Measurements from ENCODE around the gene KIF7. TPM values are rescaled to one million over a fixed set of nuclear protein-coding genes. Genes with fewer than 3 reads are reported as not detected.

KIF7 gene
- total RNA-seq, 1 experiment from 2014 or later: 8.2 TPM

DNA sequence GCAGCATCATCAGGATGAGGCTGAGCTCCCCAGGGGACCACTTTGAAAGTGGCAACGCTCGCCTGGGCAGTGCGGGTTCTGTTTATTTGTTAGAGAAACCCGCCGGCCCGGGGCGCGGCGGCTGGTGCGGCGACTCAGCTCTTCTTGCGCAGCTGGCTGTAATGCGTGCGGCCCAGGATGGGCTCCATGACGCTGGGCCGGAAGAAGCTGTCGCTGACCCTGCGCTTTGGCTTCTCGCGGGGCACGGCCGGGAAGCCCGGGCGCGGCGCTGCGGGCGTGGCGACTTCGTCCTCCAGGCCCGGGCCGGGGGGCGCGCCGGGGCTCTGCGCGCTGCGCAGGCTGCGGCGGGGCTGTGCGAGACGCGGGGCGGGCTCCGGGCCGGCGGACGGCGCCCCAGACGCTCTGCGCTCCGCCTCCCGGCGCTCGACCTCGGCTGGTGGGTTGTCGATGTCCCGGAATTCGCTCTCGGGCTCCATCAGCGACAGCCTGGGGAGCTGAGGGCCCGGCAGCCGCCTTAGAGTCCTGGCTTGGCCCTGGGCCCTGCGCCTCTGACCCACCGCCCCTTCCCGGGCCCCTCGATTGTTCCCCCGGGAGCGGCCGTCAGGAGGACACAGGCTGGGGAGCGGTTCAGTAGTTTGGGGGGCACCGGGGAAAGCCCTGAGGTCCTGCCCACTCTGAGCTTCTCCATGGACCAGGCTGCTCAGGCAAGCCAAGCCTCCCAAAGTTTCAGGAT, 10.3 kb upstream of the KIF7 start:
- Histone ChIP-seq H3K9me3 (no peaks in the 10 kb centered on the region), H3K27me3 (replicated peaks; ENCODE audit: control insufficient read depth, insufficient read depth, low read length) (no peaks in the 10 kb centered on the region), H3K4me3 (ENCODE audit: low read depth, low read length) (peak overlapping the region; percentile 42), H3K36me3 (ENCODE audit: control insufficient read depth, insufficient read depth, low read length) (no peaks in the 10 kb centered on the region), H3K4me1 (peaks cover 6% of the 10 kb centered on the region; the same call in 1 of the 2 replicates)
- no peaks in the 10 kb centered on the region for H3K9me3 Mint-ChIP-seq (ENCODE audit: unreplicated experiment)
- intact Hi-C loops (cut with micrococcal nuclease; ENCODE audit: unreplicated experiment): no loop called here
- H3K4me1 Mint-ChIP-seq (ENCODE audit: low read depth, unreplicated experiment): no peaks in the 10 kb centered on the region
- TF ChIP-seq, protein P1, sequence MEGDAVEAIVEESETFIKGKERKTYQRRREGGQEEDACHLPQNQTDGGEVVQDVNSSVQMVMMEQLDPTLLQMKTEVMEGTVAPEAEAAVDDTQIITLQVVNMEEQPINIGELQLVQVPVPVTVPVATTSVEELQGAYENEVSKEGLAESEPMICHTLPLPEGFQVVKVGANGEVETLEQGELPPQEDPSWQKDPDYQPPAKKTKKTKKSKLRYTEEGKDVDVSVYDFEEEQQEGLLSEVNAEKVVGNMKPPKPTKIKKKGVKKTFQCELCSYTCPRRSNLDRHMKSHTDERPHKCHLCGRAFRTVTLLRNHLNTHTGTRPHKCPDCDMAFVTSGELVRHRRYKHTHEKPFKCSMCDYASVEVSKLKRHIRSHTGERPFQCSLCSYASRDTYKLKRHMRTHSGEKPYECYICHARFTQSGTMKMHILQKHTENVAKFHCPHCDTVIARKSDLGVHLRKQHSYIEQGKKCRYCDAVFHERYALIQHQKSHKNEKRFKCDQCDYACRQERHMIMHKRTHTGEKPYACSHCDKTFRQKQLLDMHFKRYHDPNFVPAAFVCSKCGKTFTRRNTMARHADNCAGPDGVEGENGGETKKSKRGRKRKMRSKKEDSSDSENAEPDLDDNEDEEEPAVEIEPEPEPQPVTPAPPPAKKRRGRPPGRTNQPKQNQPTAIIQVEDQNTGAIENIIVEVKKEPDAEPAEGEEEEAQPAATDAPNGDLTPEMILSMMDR (IDR thresholded peaks at IDR 0.05; ENCODE audit: insufficient read depth in 1 of 2, low read depth in 1 of 2, low read length in 1 of 2, severe bottlenecking in 1 of 2, unreplicated experiment in 1 of 2): no peak
- H3K27me3 Mint-ChIP-seq (ENCODE audit: insufficient read depth, unreplicated experiment): peaks cover 6% of the 10 kb centered on the region
- H3K27ac Mint-ChIP-seq (ENCODE audit: unreplicated experiment): no peak overlapping the region
- peak overlapping the region; percentile 67 for H3K4me3 Mint-ChIP-seq (ENCODE audit: unreplicated experiment)
- no TSS peak for BruUV-seq (replicated peaks)
- no peaks in the 10 kb centered on the region for H3K36me3 Mint-ChIP-seq (ENCODE audit: insufficient read depth, unreplicated experiment)
- ChIA-PET POLR2A (no interaction called here), CTCF (interaction anchor here (1.1 to 1.3 kb wide), 3 partner anchors 18 to 222 kb away, joined by 3 to 4 read pairs (median 3); partner anchors contain the start of gene MESP1)
- peak in 1 of 2 experiments; percentile 62 for DNase-seq

DNA sequence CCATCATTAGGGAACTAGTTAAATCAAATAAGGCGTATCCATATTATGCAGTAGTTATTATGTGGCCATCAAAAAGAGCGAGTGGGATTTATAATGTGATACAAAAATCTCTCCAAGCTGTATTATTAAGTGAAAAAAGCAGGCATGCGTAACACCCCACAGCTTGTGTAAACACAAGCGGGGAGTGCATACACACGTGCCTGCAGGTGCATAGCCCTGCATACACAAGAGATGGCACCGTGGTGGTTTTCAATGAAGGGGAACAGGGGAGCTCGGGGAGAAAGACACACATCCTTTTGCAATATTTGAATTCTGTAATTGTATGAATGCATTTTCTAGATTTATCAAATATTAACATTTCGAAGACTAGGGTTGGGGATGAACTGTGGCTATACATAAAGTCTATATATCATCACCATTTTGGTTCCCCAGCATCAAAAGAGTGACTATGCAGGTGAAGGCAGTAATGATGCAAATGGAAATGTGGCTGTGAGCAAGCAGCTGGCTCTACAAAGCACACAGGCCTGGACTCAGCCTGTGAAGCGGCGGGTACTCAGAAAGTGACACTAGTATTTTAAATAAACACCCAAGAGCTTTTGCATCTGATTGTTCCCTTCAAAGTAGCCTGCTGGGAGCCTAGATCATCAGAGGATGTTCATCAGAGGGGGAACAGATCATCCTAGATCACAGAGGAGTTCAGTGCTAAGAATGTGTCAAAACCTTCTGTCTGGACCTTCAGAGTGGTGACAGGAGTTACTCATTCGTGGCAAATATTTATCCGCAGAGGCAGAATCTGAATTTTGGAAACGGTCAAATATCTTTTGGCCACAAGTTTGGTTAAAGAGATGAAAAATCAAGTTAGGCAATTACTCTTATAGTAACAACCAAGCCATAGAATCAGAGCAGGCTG, 9.4 kb upstream of the KIF7 start:
- no peak for DNase-seq
- Mint-ChIP-seq H3K27me3 (ENCODE audit: insufficient read depth, unreplicated experiment) (peaks cover 10% of the 10 kb centered on the region), H3K4me1 (ENCODE audit: low read depth, unreplicated experiment) (no peaks in the 10 kb centered on the region), H3K4me3 (ENCODE audit: unreplicated experiment) (peak overlapping the region; percentile 67), H3K9me3 (ENCODE audit: unreplicated experiment) (no peaks in the 10 kb centered on the region), H3K36me3 (ENCODE audit: insufficient read depth, unreplicated experiment) (no peaks in the 10 kb centered on the region), H3K27ac (ENCODE audit: unreplicated experiment) (no peak overlapping the region)
- Histone ChIP-seq H3K4me1 (peaks cover 6% of the 10 kb centered on the region; the same call in 1 of the 2 replicates), H3K36me3 (ENCODE audit: control insufficient read depth, insufficient read depth, low read length) (no peaks in the 10 kb centered on the region), H3K27me3 (replicated peaks; ENCODE audit: control insufficient read depth, insufficient read depth, low read length) (no peaks in the 10 kb centered on the region), H3K9me3 (no peaks in the 10 kb centered on the region), H3K4me3 (ENCODE audit: low read depth, low read length) (peak overlapping the region; percentile 42)
- ChIA-PET CTCF (interaction anchor here (1.1 to 1.3 kb wide), 2 partner anchors 17 to 86 kb away, joined by 3 read pairs; partner anchors contain the start of gene MESP1), POLR2A (no interaction called here)
- no TSS peak for BruUV-seq (replicated peaks)
- intact Hi-C loops (cut with micrococcal nuclease; ENCODE audit: unreplicated experiment): no loop called here
- TF ChIP-seq, protein P1 (IDR thresholded peaks at IDR 0.05; ENCODE audit: insufficient read depth in 1 of 2, low read depth in 1 of 2, low read length in 1 of 2, severe bottlenecking in 1 of 2, unreplicated experiment in 1 of 2): no peak

DNA sequence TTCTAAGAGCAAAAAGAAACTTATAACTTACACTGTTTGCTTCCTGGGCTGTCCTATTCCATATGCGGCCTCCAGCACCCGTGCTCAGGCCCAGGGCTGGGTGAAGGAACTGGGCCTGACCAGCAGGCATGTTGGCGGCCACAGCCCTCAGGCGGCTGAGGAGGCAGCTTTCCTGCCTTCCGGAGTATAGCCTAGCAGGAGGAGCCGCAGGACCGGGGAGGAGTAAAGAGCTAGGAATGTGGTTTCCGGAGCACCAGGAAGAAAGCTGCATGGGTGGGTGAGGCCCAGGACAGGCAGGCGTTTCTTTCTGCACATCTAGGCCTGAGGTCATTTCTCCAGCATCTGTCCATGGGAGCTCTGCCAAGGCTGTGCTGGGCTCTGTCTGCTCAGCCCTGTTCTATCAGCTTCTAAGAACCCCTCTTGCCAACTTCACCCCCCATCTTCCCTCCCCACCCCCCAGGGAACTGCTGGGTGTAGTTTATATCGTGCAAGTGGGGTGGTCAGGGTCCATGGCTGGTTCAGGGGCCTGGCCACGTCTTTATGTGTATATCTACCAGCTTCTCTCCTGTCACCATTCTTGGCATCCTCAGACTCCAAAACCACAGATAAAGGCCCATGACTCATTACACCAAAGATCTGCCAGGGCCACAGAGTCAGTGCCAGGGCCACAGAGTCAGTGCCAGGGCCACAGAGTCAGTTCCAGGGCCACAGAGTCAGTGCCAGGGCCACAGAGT, 7.8 kb upstream of the KIF7 start:
- H3K27me3 Mint-ChIP-seq (ENCODE audit: insufficient read depth, unreplicated experiment): peaks cover 13% of the 10 kb centered on the region
- Histone ChIP-seq H3K4me3 (ENCODE audit: low read depth, low read length) (no peak overlapping the region), H3K36me3 (ENCODE audit: control insufficient read depth, insufficient read depth, low read length) (no peaks in the 10 kb centered on the region), H3K27me3 (replicated peaks; ENCODE audit: control insufficient read depth, insufficient read depth, low read length) (no peaks in the 10 kb centered on the region), H3K4me1 (peaks cover 6% of the 10 kb centered on the region; the same call in 1 of the 2 replicates), H3K9me3 (no peaks in the 10 kb centered on the region)
- TF ChIP-seq, protein P1 (IDR thresholded peaks at IDR 0.05; ENCODE audit: insufficient read depth in 1 of 2, low read depth in 1 of 2, low read length in 1 of 2, severe bottlenecking in 1 of 2, unreplicated experiment in 1 of 2): no peak
- no peaks in the 10 kb centered on the region for H3K4me1 Mint-ChIP-seq (ENCODE audit: low read depth, unreplicated experiment)
- H3K4me3 Mint-ChIP-seq (ENCODE audit: unreplicated experiment): no peak overlapping the region
- BruUV-seq (replicated peaks): no TSS peak
- intact Hi-C loops (cut with micrococcal nuclease; ENCODE audit: unreplicated experiment): no loop called here
- ChIA-PET POLR2A (no interaction called here), CTCF (no interaction called here)
- no peaks in the 10 kb centered on the region for H3K9me3 Mint-ChIP-seq (ENCODE audit: unreplicated experiment)
- DNase-seq: no peak
- no peak overlapping the region for H3K27ac Mint-ChIP-seq (ENCODE audit: unreplicated experiment)
- no peaks in the 10 kb centered on the region for H3K36me3 Mint-ChIP-seq (ENCODE audit: insufficient read depth, unreplicated experiment)

All from Caco-2 (cell line).